Measurements from ENCODE around the gene FBXW10B.
"Not testable (repeated sequence)": the region's sequence is repeated elsewhere in the genome, so short reads cannot be mapped to it uniquely, and the experiment has no call there.

The FBXW10B gene

GRCh38 chr17:15629991-15630390 is 10.5 kb upstream of the FBXW10B start:
- not testable (repeated sequence) for DNase-seq

- not testable (repeated sequence) for DNase-seq
These were observed 4.2 kb upstream of the FBXW10B start for GRCh38 chr17:15623661-15624209.

- DNase-seq, result not testable (repeated sequence)
These were observed 3.8 kb upstream of the FBXW10B start for GRCh38 chr17:15623255-15623654.

- DNase-seq, result not testable (repeated sequence)
These were observed 2.6 kb upstream of the FBXW10B start for GRCh38 chr17:15622124-15622523.

- DNase-seq, result peak; percentile 51
These were observed 2.7 kb downstream of the FBXW10B start for GRCh38 chr17:15616828-15617227.

- not testable (repeated sequence) for DNase-seq
These were observed 3.7 kb downstream of the FBXW10B start for GRCh38 chr17:15615850-15616249.

GRCh38 chr17:15613111-15613510 is 6.4 kb downstream of the FBXW10B start:
- not testable (repeated sequence) for DNase-seq

GRCh38 chr17:15592960-15593359 is 26.5 kb downstream of the FBXW10B start:
- DNase-seq, result not testable (repeated sequence)

- DNase-seq, result not testable (repeated sequence)
These were observed 27.5 kb downstream of the FBXW10B start for GRCh38 chr17:15591986-15592385.

- DNase-seq, result not testable (repeated sequence)
These were observed 28.7 kb downstream of the FBXW10B start for GRCh38 chr17:15590844-15591243.

- not testable (repeated sequence) for DNase-seq
These were observed 29.7 kb downstream of the FBXW10B start for GRCh38 chr17:15589544-15590536.

- DNase-seq, result not testable (repeated sequence)
These were observed 31.5 kb downstream of the FBXW10B start for GRCh38 chr17:15588017-15588416.

GRCh38 chr17:15583313-15583712 is 36.2 kb downstream of the FBXW10B start:
- DNase-seq, result not testable (repeated sequence)

- DNase-seq, result not testable (repeated sequence)
These were observed 38.0 kb downstream of the FBXW10B start for GRCh38 chr17:15581462-15581861.

- DNase-seq, result not testable (repeated sequence)
These were observed 42.7 kb downstream of the FBXW10B start for GRCh38 chr17:15576848-15577247.

GRCh38 chr17:15574660-15575059 is 44.8 kb downstream of the FBXW10B start:
- not testable (repeated sequence) for DNase-seq

- DNase-seq, result not testable (repeated sequence)
These were observed 45.6 kb downstream of the FBXW10B start for GRCh38 chr17:15573870-15574269.

All from DMS53 (cell line).